Left ventricle myocardium inferior (tissue), 1 donor: ENCODE results near the gene ATP6AP1. TPM values are rescaled to one million over a fixed set of nuclear protein-coding genes. Genes with fewer than 3 reads are reported as not detected.
"Not testable (repeated sequence)": the region's sequence is repeated elsewhere in the genome, so short reads cannot be mapped to it uniquely, and the experiment has no call there.

Source experiments
- DNase-seq: peaks from one replicate; pipeline ENCODE4 v3.0.0-alpha.2; 2020
- H3K27ac ChIP-seq: fragments of 200-600 bp; replicated peaks from 2 replicates; pipeline ENCODE4 v1.8.0; 2021
- H3K27me3 ChIP-seq: fragments of 200-600 bp; 2 replicates; pipeline ENCODE4 v1.8.0; 2021; ENCODE audit warnings: low read depth
- H3K36me3 ChIP-seq: fragments of 200-600 bp; 2 replicates; pipeline ENCODE4 v1.8.0; 2021
- H3K4me1 ChIP-seq: fragments of 200-600 bp; 2 replicates; pipeline ENCODE4 v1.8.0; 2021
- H3K4me3 ChIP-seq: fragments of 200-600 bp; 2 replicates; pipeline ENCODE4 v1.8.0; 2021; ENCODE audit warnings: mild to moderate bottlenecking, moderate library complexity
- H3K9me3 ChIP-seq: fragments of 200-600 bp; replicated peaks from 2 replicates; pipeline ENCODE4 v1.8.0; 2021
- intact Hi-C: fragments of 100-400 bp; cut with micrococcal nuclease; formaldehyde crosslinking; loops from one replicate; pipeline ENCODE4 v1.11.0; 2022
- total RNA-seq: library from RNA; stranded (reverse); fragmentation: NEBNext Ultra II Directional; extraction: Animal tissue kit (Norgen Biotek cat#: 25700); gene quantifications from one replicate; pipeline ENCODE4 v1.2.1, GENCODE V29; 2021
- TF ChIP-seq, protein P1 (sequence below): fragments of 200-600 bp; IDR thresholded peaks from 2 replicates; pipeline ENCODE4 v1.8.0; 2021; ENCODE audit warnings: antibody characterized with exemption, mild to moderate bottlenecking, borderline replicate concordance
- donor health status: DM: no; HTN: yes; CAD: no; lungs with severe emphysema.

The ATP6AP1 gene
- total RNA-seq, 1 donor from 2014 or later: 84.1 TPM

DNA sequence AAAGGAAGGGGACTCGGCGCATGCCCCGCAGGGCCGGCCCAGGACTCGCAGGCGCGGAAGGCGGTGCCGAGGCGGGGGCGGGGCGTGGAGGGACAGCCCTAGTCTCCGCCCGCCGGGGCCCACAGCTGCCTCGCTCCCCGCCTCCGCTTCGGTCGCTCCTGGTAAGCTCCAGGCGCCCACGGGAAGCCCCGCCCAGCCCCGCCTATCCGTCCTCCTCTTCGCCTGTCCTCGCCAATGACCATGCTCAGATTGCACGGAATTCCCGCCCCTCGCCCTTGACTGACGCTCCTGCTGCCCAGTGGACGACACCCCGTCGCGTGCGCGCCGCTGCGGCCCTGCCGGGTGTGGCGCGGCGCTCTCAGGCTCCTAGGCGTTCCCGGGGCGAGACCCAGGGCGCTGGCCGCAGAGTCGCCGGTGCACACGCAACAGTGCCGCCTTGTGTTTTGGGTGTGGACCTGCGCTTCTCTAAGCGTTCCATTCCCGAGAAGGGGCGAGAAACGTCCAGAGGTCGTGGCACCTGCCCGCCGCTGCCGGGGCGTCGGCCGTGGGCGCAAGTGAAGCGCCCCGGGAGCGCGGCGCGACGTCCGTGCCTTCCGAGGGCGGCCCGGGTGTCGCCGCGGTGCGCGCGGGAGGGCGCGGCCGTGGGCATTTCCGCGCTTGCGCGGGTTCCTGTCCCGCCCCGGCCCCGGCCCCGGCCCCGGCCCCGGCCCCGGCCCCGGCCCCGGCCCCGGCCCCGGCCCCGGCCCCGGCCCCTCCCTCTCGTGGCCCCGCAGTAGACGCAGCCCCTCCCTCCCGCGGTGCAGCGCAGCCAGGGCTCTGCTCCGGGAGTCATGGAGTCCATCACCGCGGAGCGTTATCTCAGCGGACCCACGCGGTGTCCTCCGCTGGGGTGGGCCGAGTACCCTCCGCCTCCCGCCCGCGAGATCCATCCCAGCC, 38.4 kb upstream of the ATP6AP1 start:
- H3K27me3 ChIP-seq, H3K4me1 ChIP-seq, H3K4me3 ChIP-seq, H3K9me3 ChIP-seq, intact Hi-C loops, H3K27ac ChIP-seq, DNase-seq, H3K36me3 ChIP-seq: not testable (repeated sequence)

DNA sequence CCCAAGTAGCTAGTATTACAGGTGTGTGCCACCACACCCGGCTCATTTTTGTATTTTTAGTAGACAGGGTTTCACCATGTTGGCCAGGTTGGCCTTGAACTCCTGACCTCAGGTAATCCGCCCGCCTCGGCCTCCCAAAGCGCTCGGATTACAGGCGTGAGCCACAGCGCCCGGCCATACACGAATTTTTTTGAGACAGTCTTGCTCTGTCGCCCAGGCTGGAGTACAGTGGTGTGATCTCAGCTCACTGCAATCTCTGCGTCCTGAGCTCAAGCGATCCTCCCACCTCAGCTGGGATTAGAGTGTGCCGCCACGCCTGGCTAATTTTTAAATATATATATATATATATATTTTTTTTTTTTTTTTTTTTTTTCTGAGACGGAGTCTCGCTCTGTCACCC, 32.1 kb upstream of the ATP6AP1 start:
- DNase-seq, H3K27me3 ChIP-seq, intact Hi-C loops, H3K9me3 ChIP-seq: not testable (repeated sequence)
- H3K36me3 ChIP-seq: peaks cover 19% of the 10 kb centered on the region
- peak overlapping the region; percentile 85 for H3K4me3 ChIP-seq
- peak overlapping the region; percentile 99 for H3K27ac ChIP-seq
- H3K4me1 ChIP-seq: peaks cover 22% of the 10 kb centered on the region

DNA sequence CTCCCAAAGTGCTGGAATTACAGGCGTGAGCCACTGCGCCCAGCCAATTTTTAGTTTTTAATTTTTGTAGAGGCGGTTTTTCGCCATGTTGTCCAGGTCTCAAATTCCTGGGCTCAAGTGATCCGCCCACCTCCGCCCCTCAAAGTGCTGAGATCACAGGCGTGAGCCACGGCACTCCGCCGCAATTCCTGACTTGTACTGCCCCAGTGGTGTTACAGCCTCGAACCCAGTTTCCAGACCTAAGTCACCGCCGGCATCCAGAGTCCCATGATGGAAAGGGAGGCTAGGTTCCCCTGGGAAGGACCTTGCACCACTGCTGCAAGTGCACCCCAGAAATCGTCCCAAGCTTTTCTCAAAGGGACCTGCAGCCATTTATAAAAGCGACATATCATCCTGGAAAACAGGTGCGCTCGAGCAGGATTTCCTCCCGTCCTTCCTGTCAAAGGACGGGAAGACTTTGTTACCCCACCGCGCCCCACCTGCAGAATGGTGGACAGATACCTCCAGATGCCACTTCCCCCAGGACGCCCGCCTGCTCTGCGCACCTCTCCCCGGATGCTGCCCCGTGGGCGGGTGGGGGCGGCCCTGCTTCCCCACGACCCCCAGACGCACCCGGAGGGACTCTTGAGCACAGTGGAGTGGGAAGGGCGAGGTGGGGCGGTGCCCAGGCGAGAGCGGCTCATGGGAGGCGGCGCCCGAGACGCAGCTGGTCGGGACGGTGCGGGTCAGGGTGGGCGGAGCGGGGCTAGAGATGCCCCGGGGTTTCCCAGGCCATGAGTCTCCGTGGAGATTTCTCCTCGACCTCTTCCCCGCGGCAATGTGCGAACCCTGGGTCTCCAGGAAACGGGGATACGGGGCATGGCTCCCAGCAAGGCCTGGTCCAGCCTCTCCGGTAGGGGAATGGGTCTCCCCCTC, 31.2 kb upstream of the ATP6AP1 start:
- TF ChIP-seq, protein P1, sequence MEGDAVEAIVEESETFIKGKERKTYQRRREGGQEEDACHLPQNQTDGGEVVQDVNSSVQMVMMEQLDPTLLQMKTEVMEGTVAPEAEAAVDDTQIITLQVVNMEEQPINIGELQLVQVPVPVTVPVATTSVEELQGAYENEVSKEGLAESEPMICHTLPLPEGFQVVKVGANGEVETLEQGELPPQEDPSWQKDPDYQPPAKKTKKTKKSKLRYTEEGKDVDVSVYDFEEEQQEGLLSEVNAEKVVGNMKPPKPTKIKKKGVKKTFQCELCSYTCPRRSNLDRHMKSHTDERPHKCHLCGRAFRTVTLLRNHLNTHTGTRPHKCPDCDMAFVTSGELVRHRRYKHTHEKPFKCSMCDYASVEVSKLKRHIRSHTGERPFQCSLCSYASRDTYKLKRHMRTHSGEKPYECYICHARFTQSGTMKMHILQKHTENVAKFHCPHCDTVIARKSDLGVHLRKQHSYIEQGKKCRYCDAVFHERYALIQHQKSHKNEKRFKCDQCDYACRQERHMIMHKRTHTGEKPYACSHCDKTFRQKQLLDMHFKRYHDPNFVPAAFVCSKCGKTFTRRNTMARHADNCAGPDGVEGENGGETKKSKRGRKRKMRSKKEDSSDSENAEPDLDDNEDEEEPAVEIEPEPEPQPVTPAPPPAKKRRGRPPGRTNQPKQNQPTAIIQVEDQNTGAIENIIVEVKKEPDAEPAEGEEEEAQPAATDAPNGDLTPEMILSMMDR: no peak
- H3K4me1 ChIP-seq: peaks cover 22% of the 10 kb centered on the region
- intact Hi-C loops: no loop called here
- peak overlapping the region; percentile 99 for H3K27ac ChIP-seq
- DNase-seq: peak; percentile 81
- H3K9me3 ChIP-seq: no peaks in the 10 kb centered on the region
- H3K36me3 ChIP-seq: peaks cover 25% of the 10 kb centered on the region
- peak overlapping the region; percentile 85 for H3K4me3 ChIP-seq
- no peaks in the 10 kb centered on the region for H3K27me3 ChIP-seq

DNA sequence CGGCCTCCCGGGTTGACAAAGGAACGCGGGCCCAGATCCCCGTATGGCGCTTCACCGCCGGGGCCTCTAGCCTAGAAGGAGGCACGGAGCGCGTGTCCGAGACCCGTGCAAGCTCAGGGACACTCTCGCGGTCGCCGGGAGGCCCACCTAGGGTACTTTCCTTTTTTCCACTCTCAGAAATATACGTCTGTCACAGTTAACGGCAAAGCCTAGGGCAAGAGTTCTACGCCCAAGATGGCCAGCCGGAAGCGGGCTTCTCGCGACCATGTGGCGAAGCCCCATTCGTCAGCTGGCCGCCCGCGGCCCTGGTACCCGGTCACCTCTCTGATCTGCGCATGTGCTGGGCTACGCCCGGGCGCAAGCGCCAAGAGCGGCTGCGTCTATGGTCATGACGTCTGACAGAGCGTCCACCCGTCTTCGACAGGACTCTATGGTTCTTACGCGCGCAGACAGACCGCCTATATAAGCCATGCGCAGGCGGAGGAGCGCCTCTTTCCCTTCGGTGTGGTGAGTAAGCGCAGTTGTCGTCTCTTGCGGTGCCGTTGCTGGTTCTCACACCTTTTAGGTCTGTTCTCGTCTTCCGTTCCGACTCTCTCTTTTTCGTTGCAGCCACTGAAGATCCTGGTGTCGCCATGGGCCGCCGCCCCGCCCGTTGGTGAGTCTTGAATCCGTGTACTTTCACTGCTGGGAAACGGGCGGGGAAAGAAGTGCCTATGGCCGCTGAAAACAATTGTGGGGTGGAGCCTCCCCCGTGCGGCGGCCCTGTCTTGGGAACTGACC, 30.4 kb upstream of the ATP6AP1 start, which contains the start of gene RPL10:
Gene RPL10, plus strand, starts transcription at position 490 of the 780 bp plus-strand sequence. Its CDS starts 143 bp downstream, at position 633.
- Histone ChIP-seq H3K4me1 (peaks cover 22% of the 10 kb centered on the region), H3K36me3 (peaks cover 25% of the 10 kb centered on the region), H3K27ac (peak within 1 kb of the TSS; percentile 99), H3K27me3 (no peaks in the 10 kb centered on the region), H3K9me3 (no peaks in the 10 kb centered on the region), H3K4me3 (peak within 1 kb of the TSS; percentile 85)
- intact Hi-C loops: no loop called here
- DNase-seq: peak; percentile 93
- TF ChIP-seq, protein P1: no peak

DNA sequence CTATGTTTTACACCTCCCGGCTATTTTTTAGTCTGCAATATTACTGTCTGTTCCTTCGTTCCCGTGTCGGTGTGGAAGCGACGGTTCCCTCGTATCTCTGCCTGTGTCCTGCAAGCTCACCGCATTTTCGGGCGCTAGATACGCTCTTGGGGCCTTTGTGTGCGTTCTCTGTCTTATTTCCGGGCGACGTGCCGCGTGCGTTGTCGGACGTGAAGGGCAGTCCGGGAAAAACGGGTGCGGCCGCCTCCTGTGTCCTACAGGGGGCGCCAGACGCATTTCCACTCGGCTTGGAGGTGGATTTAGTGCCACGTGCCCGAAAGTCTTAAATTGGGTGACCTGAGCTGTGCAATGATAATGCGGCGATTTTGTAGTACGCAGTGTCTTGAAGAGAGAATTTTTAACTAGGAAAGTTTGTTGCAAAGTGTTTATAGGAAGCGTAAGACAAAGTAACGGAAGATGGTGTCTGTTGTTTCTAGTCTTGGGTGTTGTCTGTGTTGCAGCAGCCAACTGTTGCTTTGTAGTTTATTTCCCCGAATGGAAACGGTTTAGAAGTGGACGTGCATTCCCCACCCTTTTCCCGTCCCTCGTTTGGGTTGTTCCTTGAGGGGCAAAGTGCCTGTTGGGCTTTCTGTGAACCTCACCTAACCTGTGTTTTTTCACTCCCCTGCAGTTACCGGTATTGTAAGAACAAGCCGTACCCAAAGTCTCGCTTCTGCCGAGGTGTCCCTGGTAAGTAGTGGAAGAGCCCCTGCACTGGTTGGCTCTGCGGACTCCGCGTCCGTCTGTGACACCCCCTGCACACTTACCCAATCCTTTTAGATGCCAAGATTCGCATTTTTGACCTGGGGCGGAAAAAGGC, 29.6 kb upstream of the ATP6AP1 start:
- peaks cover 22% of the 10 kb centered on the region for H3K4me1 ChIP-seq
- H3K27ac ChIP-seq: peak overlapping the region; percentile 99
- intact Hi-C loops: no loop called here
- H3K27me3 ChIP-seq: no peaks in the 10 kb centered on the region
- peak; percentile 87 for DNase-seq
- H3K4me3 ChIP-seq: peak overlapping the region; percentile 85
- no peaks in the 10 kb centered on the region for H3K9me3 ChIP-seq
- H3K36me3 ChIP-seq: peaks cover 25% of the 10 kb centered on the region
- TF ChIP-seq, protein P1: peak; percentile 84
